ENCODE measurements around the gene DAPL1. TPM values are rescaled to one million over a fixed set of nuclear protein-coding genes. Genes with fewer than 3 reads are reported as not detected.

The DAPL1 gene
- total and polyA plus RNA-seq, 2 experiments from 2014 or later, result not detected

DNA sequence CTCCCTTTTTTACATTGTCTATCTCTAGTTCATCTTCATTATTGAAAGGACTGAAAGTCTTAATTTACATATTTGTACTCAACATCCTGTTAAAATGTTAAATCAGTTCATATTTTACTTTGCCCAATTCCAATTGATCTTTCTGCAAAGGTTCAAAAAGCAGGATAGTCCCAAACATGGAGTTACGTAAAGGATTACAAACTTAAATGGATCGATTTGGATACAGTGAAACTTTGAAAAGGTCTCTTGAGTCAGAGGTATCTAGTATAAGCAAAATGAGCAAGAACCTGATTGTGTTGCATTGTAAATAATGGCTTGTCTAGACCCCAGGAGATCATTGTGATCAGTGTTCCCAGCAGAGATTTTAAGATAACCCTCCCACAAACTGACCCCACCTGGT is 4.1 kb downstream of the DAPL1 start:
- no peak overlapping the region for H3K27ac ChIP-seq
- no peaks in the 10 kb centered on the region for H3K36me3 ChIP-seq
- no peak for DNase-seq (ENCODE audit: low read depth in 1 of 2, low spot score in 1 of 2)
- no peaks in the 10 kb centered on the region for H3K9me3 ChIP-seq (ENCODE audit: low read depth)
- no peaks in the 10 kb centered on the region for H3K27me3 ChIP-seq
- H3K4me1 ChIP-seq (ENCODE audit: low read depth), result no peaks in the 10 kb centered on the region
- TF ChIP-seq, protein P1, sequence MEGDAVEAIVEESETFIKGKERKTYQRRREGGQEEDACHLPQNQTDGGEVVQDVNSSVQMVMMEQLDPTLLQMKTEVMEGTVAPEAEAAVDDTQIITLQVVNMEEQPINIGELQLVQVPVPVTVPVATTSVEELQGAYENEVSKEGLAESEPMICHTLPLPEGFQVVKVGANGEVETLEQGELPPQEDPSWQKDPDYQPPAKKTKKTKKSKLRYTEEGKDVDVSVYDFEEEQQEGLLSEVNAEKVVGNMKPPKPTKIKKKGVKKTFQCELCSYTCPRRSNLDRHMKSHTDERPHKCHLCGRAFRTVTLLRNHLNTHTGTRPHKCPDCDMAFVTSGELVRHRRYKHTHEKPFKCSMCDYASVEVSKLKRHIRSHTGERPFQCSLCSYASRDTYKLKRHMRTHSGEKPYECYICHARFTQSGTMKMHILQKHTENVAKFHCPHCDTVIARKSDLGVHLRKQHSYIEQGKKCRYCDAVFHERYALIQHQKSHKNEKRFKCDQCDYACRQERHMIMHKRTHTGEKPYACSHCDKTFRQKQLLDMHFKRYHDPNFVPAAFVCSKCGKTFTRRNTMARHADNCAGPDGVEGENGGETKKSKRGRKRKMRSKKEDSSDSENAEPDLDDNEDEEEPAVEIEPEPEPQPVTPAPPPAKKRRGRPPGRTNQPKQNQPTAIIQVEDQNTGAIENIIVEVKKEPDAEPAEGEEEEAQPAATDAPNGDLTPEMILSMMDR (IDR thresholded peaks at IDR 0.05; ENCODE audit: low read depth, low read length), result no peak
- H3K4me3 ChIP-seq, result no peak overlapping the region

DNA sequence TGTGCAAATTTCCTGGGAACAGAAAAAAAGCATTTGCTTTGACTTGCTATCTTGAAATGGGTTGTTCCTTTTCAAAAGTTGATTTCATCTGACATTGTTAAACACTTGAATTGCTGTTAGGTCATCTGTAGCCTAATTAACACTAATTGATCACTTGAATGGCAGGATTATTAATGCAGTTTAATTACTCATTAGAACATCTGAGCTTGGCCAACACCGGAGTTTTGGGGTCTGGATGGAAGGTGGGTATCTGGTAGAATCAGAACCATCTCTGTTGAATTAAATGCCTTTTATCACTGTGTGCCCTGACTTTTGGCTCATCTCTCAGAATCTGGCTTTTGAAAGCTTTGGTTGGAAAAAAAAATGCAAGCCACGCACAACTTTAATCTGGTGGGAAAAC is 8.4 kb downstream of the DAPL1 start:
- H3K4me1 ChIP-seq (ENCODE audit: low read depth), result peaks cover 9% of the 10 kb centered on the region
- no peaks in the 10 kb centered on the region for H3K9me3 ChIP-seq (ENCODE audit: low read depth)
- DNase-seq (ENCODE audit: low read depth in 1 of 2, low spot score in 1 of 2), result no peak
- no peaks in the 10 kb centered on the region for H3K27me3 ChIP-seq
- H3K36me3 ChIP-seq, result no peaks in the 10 kb centered on the region
- no peak overlapping the region for H3K4me3 ChIP-seq
- H3K27ac ChIP-seq, result no peak overlapping the region
- TF ChIP-seq, protein P1 (IDR thresholded peaks at IDR 0.05; ENCODE audit: low read depth, low read length), result no peak

DNA sequence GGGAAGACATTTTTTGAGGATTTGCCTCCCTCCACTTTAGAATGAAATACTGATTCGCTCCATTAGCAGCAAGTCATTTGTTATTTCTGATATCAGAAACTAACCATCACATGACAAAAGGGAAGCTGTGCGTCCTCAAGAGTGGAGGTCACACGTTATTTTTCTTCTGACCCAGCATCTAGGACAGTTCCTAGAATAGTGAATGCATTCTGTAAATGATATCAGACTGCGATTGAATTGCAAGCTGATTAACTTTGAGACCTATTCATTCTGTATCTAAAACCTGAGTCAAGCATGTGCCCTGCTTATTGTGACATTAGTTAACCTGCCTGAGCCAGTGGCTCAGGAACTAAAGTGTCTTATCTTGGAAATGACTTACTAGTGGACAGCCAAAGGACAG is 10.1 kb downstream of the DAPL1 start:
- H3K27me3 ChIP-seq, result no peaks in the 10 kb centered on the region
- TF ChIP-seq, protein P1 (IDR thresholded peaks at IDR 0.05; ENCODE audit: low read depth, low read length), result no peak
- peaks cover 9% of the 10 kb centered on the region for H3K4me1 ChIP-seq (ENCODE audit: low read depth)
- no peak overlapping the region for H3K27ac ChIP-seq
- H3K9me3 ChIP-seq (ENCODE audit: low read depth), result no peaks in the 10 kb centered on the region
- H3K4me3 ChIP-seq, result no peak overlapping the region
- H3K36me3 ChIP-seq, result no peaks in the 10 kb centered on the region
- peak in 1 of 2 donors; percentile 28 for DNase-seq (ENCODE audit: low read depth in 1 of 2, low spot score in 1 of 2)

DNA sequence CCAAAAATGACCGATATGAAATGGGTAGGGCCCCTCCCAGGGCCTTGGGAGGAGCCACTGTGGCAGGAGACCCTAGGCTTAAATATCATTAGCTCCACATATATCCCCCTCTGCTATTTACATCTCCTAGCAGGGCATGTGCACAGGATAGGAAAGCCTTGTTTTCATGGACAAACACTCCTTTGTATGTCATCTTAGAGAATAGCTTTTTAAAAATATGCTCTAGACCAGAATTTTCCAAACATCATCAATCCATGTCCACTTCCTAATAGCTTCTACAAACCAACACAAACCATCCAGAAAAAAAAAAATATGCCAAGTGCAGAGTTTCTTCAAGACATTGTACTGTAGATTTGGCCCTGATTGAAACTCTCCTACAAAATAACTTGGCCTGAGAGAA is 10.8 kb downstream of the DAPL1 start:
- DNase-seq (ENCODE audit: low read depth in 1 of 2, low spot score in 1 of 2), result no peak
- H3K9me3 ChIP-seq (ENCODE audit: low read depth), result no peaks in the 10 kb centered on the region
- TF ChIP-seq, protein P1 (IDR thresholded peaks at IDR 0.05; ENCODE audit: low read depth, low read length), result no peak
- no peaks in the 10 kb centered on the region for H3K27me3 ChIP-seq
- no peak overlapping the region for H3K27ac ChIP-seq
- no peaks in the 10 kb centered on the region for H3K36me3 ChIP-seq
- peaks cover 9% of the 10 kb centered on the region for H3K4me1 ChIP-seq (ENCODE audit: low read depth)
- no peak overlapping the region for H3K4me3 ChIP-seq

DNA sequence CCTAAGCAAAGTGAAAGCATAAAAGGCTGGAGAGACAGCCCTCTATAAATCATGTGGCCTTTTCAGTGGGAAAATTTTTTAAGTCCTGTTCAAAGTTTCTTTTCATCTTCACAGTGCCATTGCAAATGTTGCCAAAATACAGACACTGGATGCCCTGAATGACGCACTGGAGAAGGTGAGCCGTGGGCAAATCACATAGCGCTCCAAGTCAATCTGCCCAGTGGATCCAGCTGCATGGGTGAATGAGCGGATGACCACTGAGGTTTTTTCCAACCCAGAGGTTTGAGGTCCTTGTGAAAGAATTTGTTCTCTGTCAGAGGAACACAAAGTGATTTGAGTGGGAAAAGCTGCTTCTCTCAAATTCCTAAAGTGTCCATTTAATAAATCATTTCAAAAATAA is 11.8 kb downstream of the DAPL1 start:
- Histone ChIP-seq H3K4me3 (no peak overlapping the region), H3K4me1 (ENCODE audit: low read depth) (peaks cover 9% of the 10 kb centered on the region), H3K36me3 (no peaks in the 10 kb centered on the region), H3K9me3 (ENCODE audit: low read depth) (no peaks in the 10 kb centered on the region), H3K27me3 (no peaks in the 10 kb centered on the region), H3K27ac (no peak overlapping the region)
- TF ChIP-seq, protein P1 (IDR thresholded peaks at IDR 0.05; ENCODE audit: low read depth, low read length), result no peak
- DNase-seq (ENCODE audit: low read depth in 1 of 2, low spot score in 1 of 2), result no peak

- Histone ChIP-seq H3K36me3 (no peaks in the 10 kb centered on the region), H3K27me3 (no peaks in the 10 kb centered on the region), H3K9me3 (ENCODE audit: low read depth) (no peaks in the 10 kb centered on the region), H3K27ac (no peak overlapping the region), H3K4me3 (no peak overlapping the region), H3K4me1 (ENCODE audit: low read depth) (peaks cover 9% of the 10 kb centered on the region)
- TF ChIP-seq, protein P1 (IDR thresholded peaks at IDR 0.05; ENCODE audit: low read depth, low read length), result no peak
- no peak for DNase-seq (ENCODE audit: low read depth in 1 of 2, low spot score in 1 of 2)
Observed at GRCh38 chr2:158808426-158808825, 13.3 kb downstream of the DAPL1 start.
